WTC11 (cell line): ENCODE results near the gene LRRTM3.

Source experiments
- ATF3 ChIP-seq: sonication (generic); formaldehyde crosslinking; conservative IDR thresholded peaks from 2 replicates; pipeline ENCODE4 v1.8.1; 2022; ENCODE audit warnings: mild to moderate bottlenecking, missing genetic modification reagents
- E2F5 ChIP-seq: sonication (generic); formaldehyde crosslinking; IDR thresholded peaks from 2 replicates; pipeline ENCODE4 v1.8.1; 2022; ENCODE audit warnings: mild to moderate bottlenecking, moderate library complexity, missing genetic modification reagents
- NFYB ChIP-seq: sonication (generic); formaldehyde crosslinking; conservative IDR thresholded peaks from 2 replicates; pipeline ENCODE4 v1.8.0; 2022; ENCODE audit warnings: low read depth, missing genetic modification reagents
- STAT6 ChIP-seq: sonication (generic); formaldehyde crosslinking; conservative IDR thresholded peaks from 2 replicates; pipeline ENCODE4 v1.8.1; 2023; ENCODE audit warnings: mild to moderate bottlenecking, low read depth, missing genetic modification reagents, moderate library complexity
- ZNF423 ChIP-seq: fragments of 250-450 bp; sonication (Bioruptor Pico); IDR thresholded peaks from 2 replicates; pipeline ENCODE4 v2.1.2; 2022; ENCODE audit warnings: mild to moderate bottlenecking, moderate library complexity
- ZSCAN18 ChIP-seq: fragments of 250-450 bp; sonication (Bioruptor Pico); IDR thresholded peaks from 2 replicates; pipeline ENCODE4 v2.1.2; 2022; ENCODE audit warnings: mild to moderate bottlenecking, moderate library complexity
- TF ChIP-seq, protein P1 (sequence below): fragments of 200-600 bp; IDR thresholded peaks from 2 replicates; pipeline ENCODE4 v1.8.0; 2022; ENCODE audit warnings: antibody characterized with exemption

DNA sequence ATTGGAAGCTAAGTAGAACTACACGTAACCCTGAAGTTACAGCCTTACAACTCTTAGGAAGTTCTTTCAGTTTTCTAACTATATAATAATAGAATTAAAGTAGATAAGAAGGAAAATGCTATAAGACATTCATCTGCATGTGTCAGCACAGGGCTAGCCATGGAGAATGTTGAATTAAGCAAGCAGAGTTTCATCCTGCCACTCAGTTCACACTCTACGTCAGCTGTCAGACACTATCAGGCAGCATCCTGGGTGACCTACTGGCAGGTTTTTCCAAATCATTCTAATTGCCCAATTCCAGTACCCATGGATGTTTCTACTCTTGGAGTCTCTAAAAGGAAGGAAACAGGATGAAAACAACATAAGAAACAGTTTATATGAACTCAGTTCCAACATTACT, 45.0 kb upstream of the LRRTM3 start:
- TF ChIP-seq NFYB (no peak), STAT6 (CRISPR knock-in tag) (no peak), ZSCAN18 (CRISPR knock-in tag) (no peak), E2F5 (CRISPR knock-in tag) (no peak), ZNF423 (CRISPR knock-in tag) (no peak), ATF3 (CRISPR knock-in tag) (no peak)
- TF ChIP-seq, protein P1, sequence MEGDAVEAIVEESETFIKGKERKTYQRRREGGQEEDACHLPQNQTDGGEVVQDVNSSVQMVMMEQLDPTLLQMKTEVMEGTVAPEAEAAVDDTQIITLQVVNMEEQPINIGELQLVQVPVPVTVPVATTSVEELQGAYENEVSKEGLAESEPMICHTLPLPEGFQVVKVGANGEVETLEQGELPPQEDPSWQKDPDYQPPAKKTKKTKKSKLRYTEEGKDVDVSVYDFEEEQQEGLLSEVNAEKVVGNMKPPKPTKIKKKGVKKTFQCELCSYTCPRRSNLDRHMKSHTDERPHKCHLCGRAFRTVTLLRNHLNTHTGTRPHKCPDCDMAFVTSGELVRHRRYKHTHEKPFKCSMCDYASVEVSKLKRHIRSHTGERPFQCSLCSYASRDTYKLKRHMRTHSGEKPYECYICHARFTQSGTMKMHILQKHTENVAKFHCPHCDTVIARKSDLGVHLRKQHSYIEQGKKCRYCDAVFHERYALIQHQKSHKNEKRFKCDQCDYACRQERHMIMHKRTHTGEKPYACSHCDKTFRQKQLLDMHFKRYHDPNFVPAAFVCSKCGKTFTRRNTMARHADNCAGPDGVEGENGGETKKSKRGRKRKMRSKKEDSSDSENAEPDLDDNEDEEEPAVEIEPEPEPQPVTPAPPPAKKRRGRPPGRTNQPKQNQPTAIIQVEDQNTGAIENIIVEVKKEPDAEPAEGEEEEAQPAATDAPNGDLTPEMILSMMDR = no peak
